HEK293 (cell line): ENCODE measurements around the gene PSMC1.

Source experiments
- CTCF ChIA-PET: fragments of 350-600 bp; formaldehyde crosslinking; extraction: SDS; loops from one replicate; lab custom pipeline; 2021; ENCODE audit warnings: antibody characterized with exemption; lab: Yijun Ruan, JAX
- POLR2A ChIA-PET: fragments of 300-600 bp; formaldehyde crosslinking; extraction: SDS; loops from one replicate; lab custom pipeline; 2020; ENCODE audit warnings: antibody characterized with exemption, inconsistent platforms; lab: Yijun Ruan, JAX
- H3K27ac ChIP-seq: fragments of 200-500 bp; sonication (Bioruptor generic); 2 replicates; pipeline ENCODE4 v1.5.1; 2014; ENCODE audit warnings: low read depth, low read length, control low read depth, inconsistent platforms; ENCODE audit errors: extremely low read depth
- H3K36me3 ChIP-seq, 2 experiments: fragments of 200-500 bp in 1 of 2; sonication (Bioruptor generic) in 1 of 2; 1 replicate in 1 of 2; 2 replicates in 1 of 2; pipeline ENCODE4 v1.5.1; 2014 to 2017; ENCODE audit warnings: inconsistent platforms in 2 of 2, low read length in 2 of 2; ENCODE audit not compliant: control insufficient read depth in 2 of 2, insufficient read depth in 1 of 2
- H3K4me1 ChIP-seq: fragments of 200-500 bp; sonication (Bioruptor generic); 2 replicates; pipeline ENCODE4 v1.5.1; 2014; ENCODE audit warnings: mild to moderate bottlenecking, low read length, inconsistent platforms; ENCODE audit not compliant: control insufficient read depth, insufficient read depth
- H3K4me3 ChIP-seq: 2 replicates; pipeline ENCODE4 v1.5.1; 2011; ENCODE audit warnings: low read depth, mild to moderate bottlenecking, control low read depth, low read length, moderate library complexity
- H3K9me3 ChIP-seq: fragments of 200-500 bp; sonication (Bioruptor generic); 2 replicates; pipeline ENCODE4 v1.5.1; 2014; ENCODE audit warnings: low read depth, low read length, inconsistent platforms; ENCODE audit not compliant: control insufficient read depth, insufficient read depth
- ATF2 ChIP-seq: fragments of 450-650 bp; formaldehyde crosslinking; IDR thresholded peaks from 2 replicates; pipeline ENCODE4 v1.5.1; 2016; ENCODE audit warnings: missing biosample characterization, missing genetic modification characterization, low read depth
- GLI4 ChIP-seq: fragments of 450-650 bp; formaldehyde crosslinking; IDR thresholded peaks from 2 replicates; pipeline ENCODE4 v1.5.1; 2016; ENCODE audit warnings: missing biosample characterization, missing genetic modification characterization
- GLIS2 ChIP-seq: fragments of 450-650 bp; formaldehyde crosslinking; IDR thresholded peaks from 2 replicates; pipeline ENCODE4 v1.5.1; 2016; ENCODE audit warnings: missing biosample characterization, missing genetic modification characterization
- HIC1 ChIP-seq: fragments of 450-650 bp; formaldehyde crosslinking; IDR thresholded peaks from 2 replicates; pipeline ENCODE4 v1.5.1; 2016; ENCODE audit warnings: missing biosample characterization, missing genetic modification characterization
- IKZF3 ChIP-seq: fragments of 450-650 bp; IDR thresholded peaks from 2 replicates; pipeline ENCODE4 v1.5.0; 2018; ENCODE audit warnings: missing biosample characterization, mild to moderate bottlenecking, missing genetic modification characterization, moderate library complexity
- OSR2 ChIP-seq: fragments of 450-650 bp; formaldehyde crosslinking; IDR thresholded peaks from 2 replicates; pipeline ENCODE4 v1.5.1; 2016; ENCODE audit warnings: missing biosample characterization, missing genetic modification characterization
- ZBTB1 ChIP-seq: fragments of 450-650 bp; formaldehyde crosslinking; IDR thresholded peaks from 2 replicates; pipeline ENCODE4 v1.5.1; 2016; ENCODE audit warnings: missing biosample characterization, missing genetic modification characterization
- ZBTB17 ChIP-seq: fragments of 450-650 bp; formaldehyde crosslinking; IDR thresholded peaks from 2 replicates; pipeline ENCODE4 v1.5.1; 2016; ENCODE audit warnings: missing biosample characterization, missing genetic modification characterization
- ZNF132 ChIP-seq: fragments of 450-650 bp; formaldehyde crosslinking; IDR thresholded peaks from 2 replicates; pipeline ENCODE4 v1.5.1; 2017; ENCODE audit warnings: missing biosample characterization, missing genetic modification characterization, borderline replicate concordance
- ZNF341 ChIP-seq: fragments of 450-650 bp; formaldehyde crosslinking; IDR thresholded peaks from 2 replicates; pipeline ENCODE4; 2016; ENCODE audit warnings: low read depth, missing biosample characterization, missing genetic modification characterization
- ZNF514 ChIP-seq: fragments of 450-650 bp; formaldehyde crosslinking; IDR thresholded peaks from 2 replicates; pipeline ENCODE4 v1.5.1; 2016; ENCODE audit warnings: missing biosample characterization, missing genetic modification characterization
- ZNF529 ChIP-seq: fragments of 450-650 bp; formaldehyde crosslinking; IDR thresholded peaks from 2 replicates; pipeline ENCODE4 v1.5.1; 2017; ENCODE audit warnings: missing genetic modification characterization, missing biosample characterization; ENCODE audit not compliant: insufficient replicate concordance
- ZNF624 ChIP-seq: fragments of 450-650 bp; formaldehyde crosslinking; IDR thresholded peaks from 2 replicates; pipeline ENCODE4 v1.5.1; 2017; ENCODE audit warnings: missing biosample characterization, missing genetic modification characterization
- ZNF830 ChIP-seq: fragments of 450-650 bp; IDR thresholded peaks from 2 replicates; pipeline ENCODE4 v1.5.0; 2018; ENCODE audit warnings: missing biosample characterization, missing genetic modification characterization, low read depth, mild to moderate bottlenecking, moderate library complexity
- ZSCAN18 ChIP-seq: fragments of 450-650 bp; formaldehyde crosslinking; IDR thresholded peaks from 2 replicates; pipeline ENCODE4 v1.5.1; 2016; ENCODE audit warnings: missing biosample characterization, missing genetic modification characterization
- TF ChIP-seq, protein P1 (sequence below): fragments of 450-650 bp; formaldehyde crosslinking; IDR thresholded peaks from 2 replicates; pipeline ENCODE4 v1.5.1; 2017; ENCODE audit warnings: missing biosample characterization, missing genetic modification characterization
- TF ChIP-seq, protein P2 (sequence below): fragments of 450-650 bp; formaldehyde crosslinking; IDR thresholded peaks from 2 replicates; pipeline ENCODE4 v1.5.1; 2016; ENCODE audit warnings: missing biosample characterization, missing genetic modification characterization
- TF ChIP-seq, protein P3 (sequence below): sonication (generic); formaldehyde crosslinking; IDR thresholded peaks from 2 replicates; pipeline ENCODE4 v1.8.1; 2022; ENCODE audit warnings: mild to moderate bottlenecking, moderate library complexity, missing genetic modification reagents

Gene PSMC1

DNA sequence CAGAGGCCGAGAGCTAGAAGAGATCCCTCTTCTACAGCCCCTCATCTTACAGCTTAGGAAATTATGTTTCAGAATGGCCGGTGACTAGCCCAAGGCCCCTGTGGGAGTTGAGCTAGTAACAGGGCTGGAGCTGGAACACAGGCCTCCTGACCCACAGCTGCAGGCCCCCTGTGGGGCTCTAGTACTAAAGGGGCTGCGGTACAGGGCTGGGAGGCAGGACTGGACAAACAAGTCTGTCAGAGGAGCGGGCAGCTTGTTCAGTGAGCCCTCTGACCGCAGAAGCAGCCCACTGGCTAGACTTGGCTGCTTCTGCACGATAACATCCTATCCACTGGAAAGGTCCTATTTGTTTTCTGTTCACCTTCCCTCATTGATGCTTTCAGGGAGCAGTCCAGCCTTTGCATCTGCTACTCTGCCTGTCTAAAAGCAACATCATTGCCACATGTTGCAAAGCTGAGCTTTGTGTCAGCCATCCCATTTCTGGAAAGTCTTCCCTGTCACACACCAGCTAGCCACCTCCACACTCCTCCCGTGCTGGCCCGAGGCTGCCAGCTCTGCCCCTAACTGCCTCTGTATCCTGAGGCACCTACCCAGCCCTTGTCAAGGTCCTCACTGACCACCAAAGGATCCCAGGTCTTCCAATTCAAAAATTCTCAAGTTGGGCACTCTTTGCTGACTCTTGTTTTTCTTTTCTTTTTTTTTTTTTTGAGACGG, 10.2 kb downstream of the PSMC1 start:
- no peaks in the 10 kb centered on the region for H3K9me3 ChIP-seq
- ChIA-PET CTCF (interaction anchor here (0.7 kb wide), 1 partner anchor 298 kb away, joined by 3 read pairs; no protein-coding TSS in a partner anchor), POLR2A (interaction anchor here (2.0 kb wide), 1 partner anchor 10 kb away, joined by 10 read pairs; the partner anchor contains the start of gene PSMC1)
- no peak overlapping the region for H3K4me3 ChIP-seq
- H3K4me1 ChIP-seq, result no peaks in the 10 kb centered on the region
- no peak overlapping the region for H3K27ac ChIP-seq
- TF ChIP-seq, protein P1, sequence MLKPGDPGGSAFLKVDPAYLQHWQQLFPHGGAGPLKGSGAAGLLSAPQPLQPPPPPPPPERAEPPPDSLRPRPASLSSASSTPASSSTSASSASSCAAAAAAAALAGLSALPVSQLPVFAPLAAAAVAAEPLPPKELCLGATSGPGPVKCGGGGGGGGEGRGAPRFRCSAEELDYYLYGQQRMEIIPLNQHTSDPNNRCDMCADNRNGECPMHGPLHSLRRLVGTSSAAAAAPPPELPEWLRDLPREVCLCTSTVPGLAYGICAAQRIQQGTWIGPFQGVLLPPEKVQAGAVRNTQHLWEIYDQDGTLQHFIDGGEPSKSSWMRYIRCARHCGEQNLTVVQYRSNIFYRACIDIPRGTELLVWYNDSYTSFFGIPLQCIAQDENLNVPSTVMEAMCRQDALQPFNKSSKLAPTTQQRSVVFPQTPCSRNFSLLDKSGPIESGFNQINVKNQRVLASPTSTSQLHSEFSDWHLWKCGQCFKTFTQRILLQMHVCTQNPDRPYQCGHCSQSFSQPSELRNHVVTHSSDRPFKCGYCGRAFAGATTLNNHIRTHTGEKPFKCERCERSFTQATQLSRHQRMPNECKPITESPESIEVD (tag by site-specific recombination), result no peak
- TF ChIP-seq ZBTB17 (tag by site-specific recombination) (peak; percentile 45; the same call in 1 of the 2 replicates), ZNF529 (tag by site-specific recombination) (no peak)
- H3K36me3 ChIP-seq, result peaks cover 62 to 93% of the 10 kb centered on the region in 2 experiments

DNA sequence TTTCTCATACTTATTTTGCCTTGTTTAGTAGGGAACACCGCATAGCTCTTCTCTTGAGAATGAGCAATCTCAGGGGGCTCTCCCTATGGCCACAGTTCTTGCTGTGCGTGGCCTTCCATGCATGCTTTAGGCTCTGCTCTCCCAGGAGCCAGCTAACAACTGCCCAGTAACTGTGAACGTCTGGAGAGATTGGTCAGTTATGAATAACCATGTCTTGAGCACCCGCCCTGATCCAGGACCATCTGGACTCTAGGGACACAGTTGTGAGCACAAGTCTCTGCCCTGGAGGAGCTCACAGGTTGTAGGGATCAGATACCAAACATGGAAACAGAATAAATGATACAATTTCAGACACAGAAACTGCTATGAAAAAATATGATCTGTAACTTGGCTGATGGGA, 12.1 kb downstream of the PSMC1 start:
- no peaks in the 10 kb centered on the region for H3K4me1 ChIP-seq
- CTCF ChIA-PET, result no interaction called here
- POLR2A ChIA-PET, result no interaction called here
- TF ChIP-seq ZNF830 (tag by site-specific recombination), result no peak
- H3K27ac ChIP-seq, result no peak overlapping the region
- H3K36me3 ChIP-seq, result peaks cover 55 to 96% of the 10 kb centered on the region in 2 experiments
- no peak overlapping the region for H3K4me3 ChIP-seq
- no peaks in the 10 kb centered on the region for H3K9me3 ChIP-seq

- no peak for TF ChIP-seq OSR2 (tag by site-specific recombination)
- TF ChIP-seq ZNF514 (tag by site-specific recombination), result no peak
- no peak for TF ChIP-seq ZBTB17 (tag by site-specific recombination)
- no peak for TF ChIP-seq ZBTB1 (tag by site-specific recombination)
- no peak for TF ChIP-seq HIC1 (tag by site-specific recombination)
- no peak for TF ChIP-seq ZNF624 (tag by site-specific recombination)
- TF ChIP-seq GLIS2 (tag by site-specific recombination), result no peak
- no peak for TF ChIP-seq ZSCAN18 (tag by site-specific recombination)
- no peak for TF ChIP-seq ATF2 (tag by site-specific recombination)
- no peak for TF ChIP-seq IKZF3 (tag by site-specific recombination)
- TF ChIP-seq ZNF132 (tag by site-specific recombination), result no peak
- TF ChIP-seq, protein P2, sequence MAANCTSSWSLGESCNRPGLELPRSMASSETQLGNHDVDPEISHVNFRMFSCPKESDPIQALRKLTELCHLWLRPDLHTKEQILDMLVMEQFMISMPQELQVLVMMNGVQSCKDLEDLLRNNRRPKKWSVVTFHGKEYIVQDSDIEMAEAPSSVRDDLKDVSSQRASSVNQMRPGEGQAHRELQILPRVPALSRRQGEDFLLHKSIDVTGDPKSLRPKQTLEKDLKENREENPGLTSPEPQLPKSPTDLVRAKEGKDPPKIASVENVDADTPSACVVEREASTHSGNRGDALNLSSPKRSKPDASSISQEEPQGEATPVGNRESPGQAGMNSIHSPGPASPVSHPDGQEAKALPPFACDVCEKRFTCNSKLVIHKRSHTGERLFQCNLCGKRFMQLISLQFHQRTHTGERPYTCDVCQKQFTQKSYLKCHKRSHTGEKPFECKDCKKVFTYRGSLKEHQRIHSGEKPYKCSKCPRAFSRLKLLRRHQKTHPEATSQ (tag by site-specific recombination), result no peak
- no peak for TF ChIP-seq GLI4
- TF ChIP-seq ZNF341, result no peak
- TF ChIP-seq, protein P3, sequence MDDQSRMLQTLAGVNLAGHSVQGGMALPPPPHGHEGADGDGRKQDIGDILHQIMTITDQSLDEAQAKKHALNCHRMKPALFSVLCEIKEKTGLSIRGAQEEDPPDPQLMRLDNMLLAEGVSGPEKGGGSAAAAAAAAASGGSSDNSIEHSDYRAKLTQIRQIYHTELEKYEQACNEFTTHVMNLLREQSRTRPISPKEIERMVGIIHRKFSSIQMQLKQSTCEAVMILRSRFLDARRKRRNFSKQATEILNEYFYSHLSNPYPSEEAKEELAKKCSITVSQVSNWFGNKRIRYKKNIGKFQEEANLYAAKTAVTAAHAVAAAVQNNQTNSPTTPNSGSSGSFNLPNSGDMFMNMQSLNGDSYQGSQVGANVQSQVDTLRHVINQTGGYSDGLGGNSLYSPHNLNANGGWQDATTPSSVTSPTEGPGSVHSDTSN (CRISPR knock-in tag), result no peak
- H3K27ac ChIP-seq, result no peak overlapping the region
- peaks cover 37 to 88% of the 10 kb centered on the region in 2 experiments for H3K36me3 ChIP-seq
- no peak overlapping the region for H3K4me3 ChIP-seq
- no peaks in the 10 kb centered on the region for H3K4me1 ChIP-seq
- CTCF ChIA-PET, result interaction anchor here (0.6 kb wide), 1 partner anchor 61 kb away, joined by 3 read pairs; no protein-coding TSS in a partner anchor
- H3K9me3 ChIP-seq, result no peaks in the 10 kb centered on the region
- POLR2A ChIA-PET, result no interaction called here
Measured at GRCh38 chr14:90272523-90272922, 16.2 kb downstream of the PSMC1 start.
